BJ (cell line): ENCODE data around the gene PPP4R1. TPM values are rescaled to one million over a fixed set of nuclear protein-coding genes. Genes with fewer than 3 reads are reported as not detected.

Experiments
- CTCF ChIA-PET: fragments of 350-600 bp; formaldehyde crosslinking; extraction: SDS; loops from one replicate; lab custom pipeline; 2021; ENCODE audit warnings: antibody characterized with exemption, inconsistent platforms; lab: Yijun Ruan, JAX
- POLR2A ChIA-PET: fragments of 300-600 bp; sonication (Branson Sonifier 250); formaldehyde crosslinking; extraction: SDS; loops from one replicate; lab custom pipeline; 2021; ENCODE audit warnings: antibody characterized with exemption; lab: Charles Lee
- DNase-seq: peaks from one replicate; pipeline ENCODE4 v3.0.0-alpha.2; 2011; ENCODE audit warnings: low read depth
- H3K27me3 ChIP-seq: 2 replicates; pipeline ENCODE4 v1.6.0; 2011; ENCODE audit warnings: low read length; ENCODE audit not compliant: control insufficient read depth, insufficient read depth
- H3K36me3 ChIP-seq: 2 replicates; pipeline ENCODE4 v1.5.1; 2011; ENCODE audit warnings: low read length; ENCODE audit not compliant: control insufficient read depth, insufficient read depth
- H3K4me3 ChIP-seq: 2 replicates; pipeline ENCODE4 v1.5.1; 2011; ENCODE audit warnings: low read depth, mild to moderate bottlenecking, control low read depth, low read length
- polyA plus RNA-seq: library from polyadenylated mRNA; depleted of rRNA; stranded (reverse); fragments of >200 nt; gene quantifications from 2 replicates; pipeline ENCODE4 v1.2.3, GENCODE V29; 2011
- TF ChIP-seq, protein P1 (sequence below): IDR thresholded peaks from 2 replicates; pipeline ENCODE4 v1.5.1; 2011; ENCODE audit warnings: low read depth, mild to moderate bottlenecking, control low read depth, inconsistent platforms, low read length, moderate library complexity; ENCODE audit not compliant: insufficient read depth

The PPP4R1 gene
- polyA plus RNA-seq, 1 experiment, result 135 TPM

DNA sequence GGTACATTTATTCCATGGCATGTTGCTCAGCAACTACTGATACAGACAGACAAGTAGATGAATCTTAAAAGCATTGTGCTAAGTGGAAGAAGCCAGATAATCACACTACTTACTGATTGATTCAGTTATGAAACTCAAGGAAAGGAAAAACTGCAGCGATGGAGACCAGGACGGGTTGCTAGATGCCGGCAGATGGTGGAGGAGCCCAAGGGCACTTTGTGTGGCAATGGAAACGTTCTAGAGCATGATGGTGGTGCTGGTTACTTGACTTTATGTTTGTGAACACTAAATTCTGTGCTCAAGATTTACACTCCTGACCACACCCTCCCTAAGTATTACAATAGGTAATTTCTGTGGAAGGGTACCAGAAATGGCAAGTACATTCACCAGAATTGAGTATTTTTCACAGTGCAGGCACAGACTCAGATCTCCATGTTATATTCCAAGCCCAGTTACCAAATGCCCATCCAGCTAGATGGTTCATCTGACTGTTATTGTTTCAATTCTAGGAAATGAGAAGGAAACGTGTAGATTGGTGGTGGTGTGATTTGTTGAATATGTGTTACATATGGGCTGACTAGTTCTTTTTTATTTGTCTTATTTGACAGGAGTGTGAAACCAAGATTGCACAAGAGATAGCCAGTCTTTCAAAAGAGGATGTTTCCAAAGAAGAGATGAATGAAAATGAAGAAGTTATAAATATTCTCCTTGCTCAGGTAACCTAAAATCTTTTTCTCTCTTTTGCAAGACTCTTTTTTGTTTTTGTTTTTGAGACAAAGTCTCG is 83.9 kb downstream of the PPP4R1 start:
- TF ChIP-seq, protein P1, sequence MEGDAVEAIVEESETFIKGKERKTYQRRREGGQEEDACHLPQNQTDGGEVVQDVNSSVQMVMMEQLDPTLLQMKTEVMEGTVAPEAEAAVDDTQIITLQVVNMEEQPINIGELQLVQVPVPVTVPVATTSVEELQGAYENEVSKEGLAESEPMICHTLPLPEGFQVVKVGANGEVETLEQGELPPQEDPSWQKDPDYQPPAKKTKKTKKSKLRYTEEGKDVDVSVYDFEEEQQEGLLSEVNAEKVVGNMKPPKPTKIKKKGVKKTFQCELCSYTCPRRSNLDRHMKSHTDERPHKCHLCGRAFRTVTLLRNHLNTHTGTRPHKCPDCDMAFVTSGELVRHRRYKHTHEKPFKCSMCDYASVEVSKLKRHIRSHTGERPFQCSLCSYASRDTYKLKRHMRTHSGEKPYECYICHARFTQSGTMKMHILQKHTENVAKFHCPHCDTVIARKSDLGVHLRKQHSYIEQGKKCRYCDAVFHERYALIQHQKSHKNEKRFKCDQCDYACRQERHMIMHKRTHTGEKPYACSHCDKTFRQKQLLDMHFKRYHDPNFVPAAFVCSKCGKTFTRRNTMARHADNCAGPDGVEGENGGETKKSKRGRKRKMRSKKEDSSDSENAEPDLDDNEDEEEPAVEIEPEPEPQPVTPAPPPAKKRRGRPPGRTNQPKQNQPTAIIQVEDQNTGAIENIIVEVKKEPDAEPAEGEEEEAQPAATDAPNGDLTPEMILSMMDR, result no peak
- no peak for DNase-seq

DNA sequence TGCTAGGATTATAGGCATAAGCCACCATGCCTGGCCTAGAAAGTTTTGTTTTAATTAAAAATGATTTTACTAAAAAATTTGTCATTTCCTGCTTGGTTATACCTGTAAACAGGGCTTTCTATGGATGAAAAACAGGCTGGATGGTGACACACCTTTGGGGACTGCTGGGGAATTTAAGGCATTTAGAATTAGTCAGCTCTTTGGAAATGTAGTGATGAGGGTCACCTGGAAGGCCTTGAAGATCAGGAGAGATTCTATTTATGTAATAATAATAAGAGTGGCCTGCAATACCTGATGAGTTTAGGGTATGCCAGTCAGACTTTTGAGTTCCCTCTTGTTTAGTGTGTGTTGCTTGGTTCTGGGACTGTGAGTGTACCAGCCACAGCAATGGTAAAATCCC is 87.9 kb downstream of the PPP4R1 start:
- no peak overlapping the region for H3K4me3 ChIP-seq
- CTCF ChIA-PET, result interaction anchor here (1.1 kb wide), 1 partner anchor 10 kb away, joined by 3 read pairs; no protein-coding TSS in a partner anchor
- TF ChIP-seq, protein P1, result no peak
- peaks cover 3% of the 10 kb centered on the region for H3K36me3 ChIP-seq
- no peaks in the 10 kb centered on the region for H3K27me3 ChIP-seq
- POLR2A ChIA-PET, result no interaction called here
- no peak for DNase-seq

More for the DNA sequence above, 83.9 kb downstream of the PPP4R1 start:
- no peaks in the 10 kb centered on the region for H3K27me3 ChIP-seq
- no peak overlapping the region for H3K4me3 ChIP-seq
- POLR2A ChIA-PET, result no interaction called here
- peaks cover 7% of the 10 kb centered on the region for H3K36me3 ChIP-seq
- CTCF ChIA-PET, result interaction anchor here (0.5 to 1.3 kb wide), 2 partner anchors 14 to 367 kb away, joined by 3 to 8 read pairs; no protein-coding TSS in a partner anchor

DNA sequence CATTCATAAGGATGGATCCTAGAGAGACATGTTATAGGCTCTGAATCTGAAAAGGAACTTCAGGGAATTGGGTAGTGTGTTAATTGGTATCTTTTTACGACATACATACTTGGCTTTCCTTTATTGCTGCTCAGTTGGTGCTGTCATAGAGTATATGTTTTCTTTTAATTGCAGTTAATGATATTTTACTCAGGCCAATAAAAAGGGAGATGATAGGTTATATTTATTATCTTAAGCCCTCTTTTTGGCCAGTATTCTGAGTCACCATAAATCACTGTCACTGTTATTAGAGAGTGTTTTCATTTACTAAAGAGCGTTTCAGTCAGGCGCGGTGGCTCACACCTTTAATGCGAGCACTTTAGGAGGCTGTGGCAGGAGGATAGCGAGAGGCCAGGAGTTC is 91.4 kb downstream of the PPP4R1 start:
- H3K36me3 ChIP-seq, result peaks cover 3% of the 10 kb centered on the region
- H3K27me3 ChIP-seq, result no peaks in the 10 kb centered on the region
- TF ChIP-seq, protein P1, result no peak
- ChIA-PET POLR2A (no interaction called here), CTCF (no interaction called here)
- no peak overlapping the region for H3K4me3 ChIP-seq
- DNase-seq, result no peak

DNA sequence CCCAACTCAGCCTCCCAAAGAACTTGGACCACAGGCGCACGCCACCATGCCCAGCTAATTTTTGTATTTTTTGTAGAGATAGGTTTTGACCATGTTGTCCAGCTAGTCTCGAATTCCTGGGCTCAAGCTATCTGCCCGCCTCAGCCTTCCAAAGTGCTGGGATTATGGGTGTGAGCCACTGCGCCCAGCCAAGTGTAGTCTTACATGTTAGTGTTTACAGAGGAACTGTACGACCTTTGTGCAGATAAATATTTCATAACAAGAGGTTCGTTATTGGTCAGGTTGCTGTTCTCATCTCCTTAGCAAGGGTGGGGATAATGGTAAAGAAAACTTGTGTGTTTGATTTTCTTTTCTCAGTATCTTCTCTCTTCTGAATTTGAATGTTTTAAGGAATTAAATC is 92.6 kb downstream of the PPP4R1 start:
- H3K27me3 ChIP-seq, result no peaks in the 10 kb centered on the region
- POLR2A ChIA-PET, result interaction anchor here (0.6 kb wide), 1 partner anchor 392 kb away, joined by 3 read pairs; the partner anchor contains the start of gene VAPA
- CTCF ChIA-PET, result no interaction called here
- peaks cover 4% of the 10 kb centered on the region for H3K36me3 ChIP-seq
- no peak for DNase-seq
- H3K4me3 ChIP-seq, result no peak overlapping the region
- TF ChIP-seq, protein P1, result no peak

DNA sequence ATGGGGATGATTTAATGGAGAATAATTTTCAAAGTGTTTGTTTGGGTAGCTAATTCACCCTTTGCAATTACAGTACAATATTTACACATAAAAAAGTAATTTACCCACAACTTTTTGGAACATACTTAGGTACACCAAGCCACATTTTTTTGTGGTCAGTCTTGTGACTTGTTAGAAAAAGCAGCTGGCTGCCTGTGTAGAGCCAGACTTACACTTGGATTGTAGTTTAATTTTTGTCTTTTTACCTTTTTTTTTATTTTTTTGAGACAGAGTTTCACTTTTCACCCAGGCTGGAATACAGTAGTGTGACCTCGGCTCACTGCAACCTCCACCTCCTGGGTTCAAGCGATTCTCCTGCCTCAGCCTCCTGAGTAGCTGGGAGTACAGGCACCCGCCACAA is 93.7 kb downstream of the PPP4R1 start:
- CTCF ChIA-PET, result interaction anchor here (0.6 kb wide), 1 partner anchor 316 kb away, joined by 4 read pairs; no protein-coding TSS in a partner anchor
- Histone ChIP-seq H3K36me3 (peaks cover 4% of the 10 kb centered on the region), H3K27me3 (no peaks in the 10 kb centered on the region), H3K4me3 (no peak overlapping the region)
- DNase-seq, result no peak
- TF ChIP-seq, protein P1, result no peak
- POLR2A ChIA-PET, result no interaction called here
